ENCODE results near the gene CA5B.
"Not testable (repeated sequence)": the region's sequence is repeated elsewhere in the genome, so short reads cannot be mapped to it uniquely, and the experiment has no call there.

The CA5B gene

GRCh38 chrX:15750611-15751154 is 12.6 kb downstream of the CA5B start:
- no peak for DNase-seq (ENCODE audit: low spot score)
- TF ChIP-seq CTCF (IDR thresholded peaks at IDR 0.05; ENCODE audit: extremely low read depth, missing control alignments), result no peak

- no peak for TF ChIP-seq CTCF (IDR thresholded peaks at IDR 0.05; ENCODE audit: extremely low read depth, missing control alignments)
- no peak for DNase-seq (ENCODE audit: low spot score)
Measured at GRCh38 chrX:15751155-15751819, 13.2 kb downstream of the CA5B start.

- no peak for TF ChIP-seq CTCF (IDR thresholded peaks at IDR 0.05; ENCODE audit: extremely low read depth, missing control alignments)
- DNase-seq (ENCODE audit: low spot score), result no peak
Measured at GRCh38 chrX:15755091-15755490, 17.0 kb downstream of the CA5B start.

- TF ChIP-seq CTCF (IDR thresholded peaks at IDR 0.05; ENCODE audit: extremely low read depth, missing control alignments), result no peak
- DNase-seq (ENCODE audit: low spot score), result no peak
Measured at GRCh38 chrX:15758140-15758539, 20.1 kb downstream of the CA5B start.

- DNase-seq (ENCODE audit: low spot score), result not testable (repeated sequence)
Measured at GRCh38 chrX:15759886-15760285, 21.8 kb downstream of the CA5B start.

- DNase-seq (ENCODE audit: low spot score), result peak; percentile 25
- TF ChIP-seq CTCF (IDR thresholded peaks at IDR 0.05; ENCODE audit: extremely low read depth, missing control alignments), result no peak
Measured at GRCh38 chrX:15761564-15762191, 23.6 kb downstream of the CA5B start.

- DNase-seq (ENCODE audit: low spot score), result no peak
- TF ChIP-seq CTCF (IDR thresholded peaks at IDR 0.05; ENCODE audit: extremely low read depth, missing control alignments), result no peak
Measured at GRCh38 chrX:15769300-15769954, 31.4 kb downstream of the CA5B start.

Measured in GM20000 (cell line).